Measurements from ENCODE around the gene UFD1.
"Not testable (repeated sequence)": the region's sequence is repeated elsewhere in the genome, so short reads cannot be mapped to it uniquely, and the experiment has no call there.

UFD1 gene

DNA sequence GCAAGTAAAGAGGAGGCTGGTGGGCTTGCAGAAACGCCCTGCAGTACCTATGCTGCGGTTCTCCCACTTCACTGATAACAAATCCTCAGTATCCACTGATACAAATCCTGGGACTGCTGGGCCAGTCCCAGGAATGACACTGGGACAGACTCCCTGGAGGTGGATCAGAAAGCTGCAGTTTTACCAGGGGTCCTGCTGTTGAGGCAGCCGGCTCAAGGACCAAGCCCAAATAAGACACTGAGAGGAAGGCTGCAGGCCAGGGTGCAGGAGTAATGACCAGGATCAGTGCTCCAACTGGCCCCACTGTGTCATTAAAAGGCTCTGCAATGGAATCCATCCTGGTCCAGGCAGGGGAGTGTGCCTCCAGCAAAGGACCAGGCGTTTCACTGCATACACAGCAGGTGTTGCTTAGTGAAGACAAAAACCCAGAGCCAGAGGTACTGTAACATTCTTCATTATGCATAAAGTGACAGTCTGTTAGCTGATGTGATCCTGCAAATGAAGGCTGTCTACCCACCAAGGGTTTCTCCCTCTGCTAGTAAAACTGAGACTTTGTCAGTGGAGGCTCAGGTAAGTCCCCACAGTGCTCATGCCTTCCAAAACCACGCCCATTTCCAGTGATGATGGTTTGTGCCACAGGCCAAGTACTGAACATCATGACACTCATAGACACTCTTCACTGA, 30.1 kb downstream of the UFD1 start:
- peak in 1 of 2 donors; percentile 24 for DNase-seq (ENCODE audit: low read depth in 2 of 2)

DNA sequence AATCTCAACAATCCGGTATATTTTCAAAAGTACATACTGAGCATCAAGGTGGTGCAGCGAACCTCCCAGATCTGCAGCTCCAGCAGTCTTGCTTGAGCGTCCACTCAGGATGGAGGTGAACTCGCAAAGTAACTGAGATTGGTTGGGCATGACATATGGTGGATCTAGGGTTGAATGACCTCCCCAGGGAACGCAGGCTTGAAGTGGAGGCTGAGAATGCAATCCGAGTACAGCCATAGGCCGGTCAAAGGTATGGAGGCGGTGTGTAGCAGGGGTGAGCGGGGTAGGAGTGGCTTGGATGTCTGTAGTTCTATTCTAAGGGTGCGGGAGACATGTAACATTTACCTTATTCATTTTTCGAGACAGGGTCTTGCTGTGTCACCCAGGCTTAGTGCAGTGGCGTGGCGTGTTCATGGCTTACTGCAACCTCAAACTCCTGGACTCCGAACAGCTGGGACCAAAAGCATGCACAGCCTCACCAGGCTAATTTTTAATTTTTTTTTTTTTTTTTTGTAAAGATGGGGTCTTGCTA, 30.9 kb downstream of the UFD1 start:
- DNase-seq (ENCODE audit: low read depth in 2 of 2) = no peak

DNA sequence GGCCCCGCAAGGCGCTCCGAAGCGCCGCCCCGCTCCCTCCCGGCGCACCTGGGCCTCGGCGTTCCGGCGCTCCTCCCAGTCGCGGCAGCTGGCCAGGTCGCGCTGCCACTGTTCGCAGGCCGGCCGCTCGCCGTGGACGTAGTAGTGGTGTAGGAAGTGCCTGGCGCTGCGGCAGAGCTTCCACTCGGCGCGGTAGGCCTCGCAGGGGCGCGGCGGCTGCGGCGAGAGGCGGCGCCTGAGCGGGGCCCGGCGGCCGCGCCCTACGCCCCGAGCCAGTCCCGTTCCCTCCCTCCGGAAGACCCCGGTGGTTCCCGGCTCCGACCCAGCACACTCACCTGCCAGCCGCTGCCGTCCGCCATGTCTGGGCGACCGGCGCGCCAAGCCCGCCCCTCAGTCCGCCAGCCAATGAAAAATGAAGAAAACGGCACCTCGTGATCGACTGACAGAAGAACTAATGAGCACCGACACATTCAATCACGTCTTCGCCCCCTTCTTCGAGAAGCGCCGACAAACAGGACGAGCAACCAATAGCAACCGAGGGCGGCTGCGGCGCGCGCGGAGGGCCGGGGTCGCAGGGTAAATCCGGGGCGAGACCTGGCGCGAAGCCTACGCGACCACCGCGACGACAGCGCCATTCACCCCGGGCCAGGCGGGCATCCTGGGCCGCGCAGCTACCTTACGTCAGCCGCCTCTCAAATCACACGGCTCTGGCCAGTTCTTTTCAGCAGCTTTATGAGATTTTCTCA, 31.5 kb downstream of the UFD1 start, which contains the start of gene C22orf39:
Gene C22orf39 (minus strand): TSS at position 382 of the 746 bp plus-strand sequence. CDS start 23 bp downstream, at position 359.
- peak; percentile 73 to 82 for DNase-seq (ENCODE audit: low read depth in 2 of 2)

DNA sequence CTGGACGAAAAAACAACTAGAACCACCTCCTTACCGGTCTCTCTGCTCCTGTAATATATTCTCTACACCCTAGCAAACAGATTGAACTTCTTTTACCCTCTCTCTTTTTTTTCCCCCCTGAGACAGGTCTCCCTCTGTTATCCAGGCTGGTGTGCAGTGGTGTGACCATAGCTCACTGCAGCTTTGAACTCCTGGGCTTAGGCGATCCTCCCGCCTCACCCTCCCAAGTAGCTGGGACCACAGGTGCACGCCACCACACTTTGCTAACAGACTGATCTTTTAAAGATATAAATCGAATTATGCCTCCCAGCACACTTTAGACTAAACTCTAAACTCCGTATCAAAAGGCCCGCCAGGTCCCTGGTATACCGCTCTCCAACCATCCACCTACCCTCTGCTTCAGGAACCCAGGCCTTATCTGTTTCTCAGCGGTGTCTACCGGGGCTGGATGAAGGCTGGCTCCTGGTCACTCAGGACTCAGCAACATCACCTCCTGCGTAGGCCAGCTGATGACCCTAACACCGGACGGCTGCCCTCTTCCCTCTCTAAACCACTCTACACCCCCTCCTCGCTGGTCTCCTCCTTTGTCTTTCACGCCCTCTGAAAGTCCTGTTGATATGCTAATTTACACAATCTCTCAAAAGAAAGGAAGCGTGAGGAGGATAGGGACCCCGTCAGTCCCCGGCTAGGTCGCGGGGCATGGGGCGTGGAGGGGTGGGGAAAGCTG, 32.2 kb downstream of the UFD1 start:
- no peak for DNase-seq (ENCODE audit: low read depth in 2 of 2)

GRCh38 chr22:19445279-19445982, 33.6 kb downstream of the UFD1 start:
- not testable (repeated sequence) for DNase-seq (ENCODE audit: low read depth in 2 of 2)

DNA sequence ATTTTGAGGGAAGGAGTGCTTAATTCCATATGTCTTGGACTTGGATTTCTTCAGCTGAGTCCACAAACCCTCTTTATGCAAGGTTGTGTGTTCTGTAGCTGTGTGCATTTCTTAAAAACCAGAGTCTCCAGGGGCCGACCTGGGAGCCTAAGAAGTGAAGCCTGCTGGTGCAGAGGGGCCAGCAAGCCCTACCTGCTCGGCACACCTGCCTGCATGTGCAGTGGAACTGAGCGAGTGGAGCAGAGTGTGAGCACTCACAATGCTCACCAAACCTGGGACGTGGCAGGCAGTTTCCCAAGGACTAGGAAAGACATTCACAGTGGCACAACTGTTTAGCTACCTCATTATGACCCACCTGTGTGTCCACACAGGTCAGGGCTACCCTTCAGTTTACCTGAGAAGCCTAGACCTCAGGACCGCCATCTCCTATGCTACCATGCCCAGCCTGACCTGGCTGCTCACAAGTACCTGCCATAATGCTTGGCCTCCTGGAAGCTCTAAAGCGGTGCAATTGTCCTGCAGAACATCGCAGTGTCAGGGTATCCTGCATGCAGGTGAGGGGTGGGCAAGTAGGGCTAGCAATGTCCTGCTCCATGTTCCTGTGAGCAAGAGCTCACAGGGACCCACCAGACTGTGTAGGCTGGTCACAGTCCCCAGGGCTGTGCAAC, 35.3 kb downstream of the UFD1 start:
- DNase-seq (ENCODE audit: low read depth in 2 of 2) = no peak

GRCh38 chr22:19442166-19442565, 36.8 kb downstream of the UFD1 start:
- DNase-seq (ENCODE audit: low read depth in 2 of 2) = no peak

DNA sequence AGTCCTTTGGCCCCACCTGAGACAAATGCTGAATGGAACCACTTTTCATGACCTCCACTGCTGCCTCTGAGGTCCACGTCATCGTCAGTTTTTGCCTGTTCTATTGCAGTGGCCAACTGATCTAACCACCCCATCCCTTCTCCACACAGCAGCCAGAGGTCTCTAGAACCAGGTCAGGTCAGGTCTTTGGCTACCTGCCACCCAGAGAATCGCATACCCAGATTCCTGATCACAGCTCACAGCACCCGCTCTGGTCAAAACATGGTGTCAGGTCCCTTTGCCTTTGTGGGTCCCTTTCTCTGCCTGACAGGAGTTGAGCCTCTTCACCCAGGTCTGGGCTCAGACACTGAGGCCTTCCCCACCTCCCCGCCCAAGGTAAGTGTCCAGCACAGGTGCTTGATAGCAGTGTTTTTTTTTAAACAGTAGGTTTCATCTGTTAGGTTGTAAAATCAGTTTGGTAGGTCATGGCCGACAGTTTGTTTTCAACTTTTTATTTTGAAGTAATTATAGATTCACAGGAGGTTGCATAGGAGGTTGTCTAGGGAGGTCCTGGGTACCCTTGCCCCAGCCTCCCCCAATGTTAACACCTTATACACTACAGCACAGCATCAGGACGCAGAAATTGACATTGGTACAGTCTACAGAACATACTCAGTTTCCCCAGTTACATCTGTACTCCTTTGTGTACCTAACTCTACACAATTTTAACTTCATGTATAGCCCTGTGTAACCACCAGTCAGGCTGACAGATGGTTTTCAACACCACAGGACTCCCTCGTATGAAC, 38.4 kb downstream of the UFD1 start:
- DNase-seq (ENCODE audit: low read depth in 2 of 2) = no peak

DNA sequence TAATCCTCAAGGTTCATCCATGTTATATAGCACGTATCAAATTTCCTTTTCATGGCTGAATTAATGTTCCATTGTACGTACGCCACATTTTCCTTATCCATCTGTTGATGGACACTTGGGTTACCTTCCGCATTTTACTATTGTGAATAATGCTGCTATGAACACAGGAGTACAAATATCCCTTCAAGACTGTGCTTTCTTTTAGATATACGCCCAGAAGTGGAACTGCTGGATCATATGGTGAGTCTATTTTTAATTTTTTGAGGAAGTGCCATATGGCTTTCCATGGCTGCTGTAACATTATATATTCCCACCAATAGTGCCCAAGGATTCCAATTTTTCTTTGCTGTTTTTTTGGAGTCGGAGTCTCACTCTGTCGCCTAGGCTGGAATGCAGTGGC, 40.7 kb downstream of the UFD1 start:
- no peak for DNase-seq (ENCODE audit: low read depth in 2 of 2)

DNA sequence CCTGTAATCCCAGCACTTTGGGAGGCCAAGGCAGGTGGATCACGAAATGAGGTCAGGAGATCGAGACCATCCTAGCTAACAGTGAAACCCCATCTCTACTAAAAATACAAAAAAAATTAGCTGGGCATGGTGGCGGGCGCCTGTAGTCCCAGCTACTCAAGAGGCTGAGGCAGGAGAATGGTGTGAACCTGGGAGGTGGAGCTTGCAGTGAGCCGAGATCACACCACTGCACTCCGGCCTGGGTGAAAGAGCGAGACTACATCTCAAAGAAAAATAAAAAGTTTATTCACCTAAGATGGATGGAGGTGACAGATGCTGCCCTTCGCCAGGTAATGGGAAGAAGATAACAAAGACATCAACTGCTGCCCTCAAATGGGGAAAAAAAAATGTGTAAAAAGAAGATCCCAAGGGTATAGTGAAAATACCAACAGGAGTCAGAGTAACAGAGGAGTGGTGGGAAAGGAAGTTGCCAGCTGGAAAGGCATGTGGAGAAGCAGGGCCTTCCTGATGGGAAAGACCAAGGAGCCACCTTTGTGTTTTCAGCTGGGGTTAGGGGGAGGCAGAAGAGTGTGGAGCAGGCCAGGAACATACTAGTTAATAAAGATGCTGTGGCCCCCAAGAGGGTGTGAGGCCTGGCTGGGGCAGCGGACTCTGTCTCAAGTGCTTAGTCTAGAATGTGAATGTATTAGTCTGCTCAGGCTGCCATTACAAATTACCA, 42.4 kb downstream of the UFD1 start:
- not testable (repeated sequence) for DNase-seq (ENCODE audit: low read depth in 2 of 2)

GRCh38 chr22:19434829-19435580, 44.0 kb downstream of the UFD1 start:
- no peak for DNase-seq (ENCODE audit: low read depth in 2 of 2)

DNA sequence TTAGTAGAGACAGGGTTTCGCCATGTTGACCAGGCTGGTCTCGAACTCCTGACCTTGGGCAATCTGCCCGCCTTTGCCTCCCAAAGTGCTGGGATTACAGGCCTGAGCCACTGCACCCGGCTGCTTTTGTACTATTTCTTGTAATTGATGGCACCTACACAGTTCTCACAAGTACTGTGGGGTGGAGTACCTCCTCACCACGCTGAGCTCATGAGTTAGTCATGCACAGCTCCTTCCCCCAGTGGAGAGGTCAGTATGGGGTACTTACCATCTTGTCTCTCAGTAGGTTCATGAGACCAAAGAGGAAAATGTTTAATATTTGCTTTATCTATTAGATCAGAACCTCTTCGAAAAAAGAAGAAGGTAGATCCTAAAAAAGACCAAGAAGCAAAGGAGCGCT, 44.6 kb downstream of the UFD1 start:
- DNase-seq (ENCODE audit: low read depth in 2 of 2) = no peak

DNA sequence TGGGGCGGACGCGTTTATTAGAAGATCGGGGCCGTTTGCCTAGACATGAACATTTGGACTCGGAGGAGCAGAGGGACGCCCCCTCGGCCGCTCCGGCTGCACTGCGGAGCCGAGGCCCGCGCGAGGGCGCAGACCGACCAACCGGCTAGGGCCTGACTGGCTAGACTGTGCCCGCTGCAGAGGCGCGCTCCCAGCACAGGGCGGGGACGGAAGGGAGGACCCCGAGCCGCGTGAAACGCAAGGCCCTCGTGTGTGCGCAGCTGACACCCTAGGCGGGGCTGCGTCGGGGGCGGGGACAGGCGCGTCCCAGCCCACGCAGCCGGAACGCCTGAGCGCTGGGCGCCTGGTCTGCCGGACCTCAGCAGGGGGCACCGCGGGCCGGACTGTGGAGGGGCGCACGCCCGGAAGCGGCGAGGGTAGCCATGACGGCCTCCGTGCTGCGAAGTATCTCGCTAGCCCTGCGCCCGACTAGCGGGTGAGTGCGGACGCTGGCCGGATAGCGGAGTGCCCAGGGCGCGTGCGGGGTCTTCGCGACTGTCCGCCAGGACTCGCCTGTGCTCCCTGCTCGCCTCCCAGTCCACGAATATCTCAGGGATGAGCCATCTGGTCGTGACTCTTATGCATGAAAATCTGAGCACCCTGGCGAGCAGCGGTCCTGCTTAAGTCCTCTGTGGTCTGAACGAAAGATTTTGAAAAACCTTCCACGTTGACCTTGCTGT, 46.7 kb downstream of the UFD1 start, which contains the start of gene MRPL40:
Gene MRPL40 (plus strand): TSS at position 413 of the 719 bp plus-strand sequence. CDS start 10 bp downstream, at position 423.
- peak; percentile 80 to 89 for DNase-seq (ENCODE audit: low read depth in 2 of 2)

GRCh38 chr22:19431649-19432132, 47.3 kb downstream of the UFD1 start, which contains the start of gene HIRA:
HIRA (minus strand) TSS chr22:19431733; CDS start chr22:19431476, 257 bp downstream.
- DNase-seq (ENCODE audit: low read depth in 2 of 2) = peak; percentile 84 to 88

GRCh38 chr22:19430890-19431541, 48.0 kb downstream of the UFD1 start:
- DNase-seq (ENCODE audit: low read depth in 2 of 2) = peak in 1 of 2 donors; percentile 11

DNA sequence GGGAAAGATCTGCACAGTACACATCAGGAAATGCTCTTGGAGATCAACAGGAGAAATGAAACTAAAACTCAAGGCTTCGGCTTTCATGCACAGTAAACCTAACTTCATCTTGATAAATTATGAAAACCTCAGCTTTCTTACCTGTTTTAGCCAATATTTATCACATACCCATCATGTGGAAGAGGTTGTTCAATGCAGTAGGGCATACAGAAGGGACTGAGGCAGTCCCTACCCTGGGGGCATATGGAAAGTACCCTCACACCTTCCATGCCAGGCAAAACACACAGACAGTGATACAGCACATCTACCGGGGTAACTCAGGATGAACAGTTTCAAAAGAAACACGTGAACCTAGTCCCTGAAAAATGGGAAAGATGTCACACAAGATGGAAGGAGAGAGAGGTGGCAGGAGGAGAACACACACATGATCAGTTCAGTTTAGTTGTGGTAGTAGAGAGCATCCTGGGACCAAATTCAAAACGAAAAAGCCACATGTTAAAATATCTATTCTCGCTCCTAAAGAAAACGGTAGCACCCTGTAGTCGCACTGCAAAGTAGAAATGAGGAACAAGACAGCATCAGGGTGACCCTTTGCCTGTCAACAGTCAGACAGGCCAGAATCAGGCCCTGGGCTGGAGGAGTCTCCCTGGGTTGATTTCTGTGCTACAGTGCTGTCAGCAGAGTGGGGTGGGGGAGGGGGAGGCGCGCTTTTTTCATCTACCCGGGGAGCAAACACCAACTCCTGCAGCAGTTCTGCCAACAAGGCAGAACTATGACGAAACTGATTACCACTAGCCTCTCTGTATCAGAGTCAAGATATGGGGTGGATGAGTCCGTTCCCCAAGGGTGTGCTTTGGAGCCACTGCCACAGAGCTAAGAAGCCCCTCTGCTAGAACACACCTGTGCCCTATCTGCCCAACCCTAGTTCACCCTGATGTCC, 48.8 kb downstream of the UFD1 start:
- peak in 1 of 2 donors; percentile 29 for DNase-seq (ENCODE audit: low read depth in 2 of 2)

Data from stimulated activated CD4-positive, alpha-beta T cell treated with anti-CD3 and anti-CD28 coated beads, Interleukin-1b, Interleukin-23, amount 100 ng/mL, for 4 hours (primary cell).